Measurements from ENCODE around the gene TMEM191C. TPM values are rescaled to one million over a fixed set of nuclear protein-coding genes. Genes with fewer than 3 reads are reported as not detected.
"Not testable (repeated sequence)": the region's sequence is repeated elsewhere in the genome, so short reads cannot be mapped to it uniquely, and the experiment has no call there.

Gene TMEM191C
- 10 to 100 TPM in 1 of 4 donors, 1 to 10 TPM in 3; 5.6 to 15.0 (median 6.4) TPM for total RNA-seq

DNA sequence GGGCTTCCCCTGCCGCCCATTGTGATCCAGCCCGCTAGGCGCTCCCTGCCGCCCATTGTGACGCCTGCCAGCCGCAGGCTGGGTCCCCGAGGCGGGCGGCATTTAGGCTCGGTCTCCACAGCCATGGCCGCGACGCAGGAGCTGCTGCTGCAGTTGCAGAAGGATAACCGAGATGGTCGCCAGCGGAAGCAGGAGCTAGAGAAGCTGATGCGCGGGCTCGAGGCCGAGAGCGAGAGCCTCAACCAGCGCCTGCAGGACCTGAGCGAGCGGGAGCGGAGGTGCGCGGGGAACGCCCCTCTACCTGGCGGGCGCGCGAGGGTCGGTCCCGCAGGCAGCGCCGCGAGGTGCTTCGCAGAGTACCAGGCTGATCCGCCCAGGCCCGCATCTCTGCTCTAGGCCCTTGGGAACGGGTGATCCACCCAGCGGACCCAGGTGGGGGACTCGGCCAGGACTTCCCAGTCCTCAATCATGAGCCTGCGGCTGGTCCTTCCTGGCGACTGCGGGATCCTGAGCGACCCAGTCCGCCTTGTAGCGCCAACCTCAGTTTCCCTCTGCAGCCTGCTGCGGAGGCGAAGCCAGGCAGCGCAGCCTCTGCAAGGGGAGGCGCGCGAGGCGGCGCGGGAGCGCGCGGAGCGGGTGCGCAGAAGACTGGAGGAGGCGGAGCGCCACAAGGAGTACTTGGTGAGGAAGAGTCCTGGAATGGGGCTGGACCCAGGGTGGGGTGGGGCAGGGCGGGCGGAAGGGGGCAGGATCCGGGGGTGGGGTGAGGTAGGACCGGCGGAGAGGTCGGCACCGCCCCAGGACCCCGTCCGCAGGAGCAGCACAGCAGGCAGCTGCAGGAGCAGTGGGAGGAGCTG is at the start of gene TMEM191C:
Gene TMEM191C (plus strand): TSS at position 51 of the 857 bp plus-strand sequence. CDS start 73 bp downstream, at position 124.
- peak within 1 kb of the TSS in 3 of 4 donors; percentile 27 to 50 (median 32) for H3K4me3 ChIP-seq
- H3K4me1 ChIP-seq; H3K27me3 ChIP-seq; H3K9me3 ChIP-seq; DNase-seq; H3K36me3 ChIP-seq; in situ Hi-C loops (cut with MboI; ENCODE audit: low pct_ligation_motif_present in 1 of 4, low pct_unique_long_range_greater_than_20kb in 1 of 4, low sequenced_read_pairs in 3 of 4); intact Hi-C loops (cut with DNase I; ENCODE audit: low total_unique reads): not testable (repeated sequence)
- peak within 1 kb of the TSS; percentile 73 to 84 (median 79) for H3K27ac ChIP-seq
- WGBS, 2 donors (ENCODE audit: low coverage in 1 of 2): no CpG with 5 or more reads among the region's 74 CpGs

DNA sequence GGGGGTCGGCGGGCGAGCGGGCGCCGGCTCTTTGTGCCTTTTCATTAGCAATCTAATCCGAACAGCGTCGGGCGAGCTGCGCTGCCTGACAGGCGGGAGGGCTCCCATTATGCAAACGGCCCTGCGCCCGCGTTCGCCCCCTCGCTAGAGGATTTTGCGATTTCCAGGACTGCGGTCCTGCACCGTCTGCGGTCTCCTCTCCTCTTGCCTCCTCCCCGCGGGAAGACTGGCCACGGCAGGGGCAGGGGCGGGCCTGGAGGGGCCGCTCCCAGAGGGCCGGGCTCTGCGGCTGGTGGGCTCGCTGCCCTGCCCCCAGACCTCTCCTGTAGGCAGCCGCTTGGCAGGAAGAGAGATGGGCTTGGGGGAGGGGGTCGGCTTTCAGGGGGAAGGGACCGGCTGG is 49.3 kb upstream of the TMEM191C start:
- H3K4me1 ChIP-seq; H3K36me3 ChIP-seq; in situ Hi-C loops (cut with MboI; ENCODE audit: low pct_ligation_motif_present in 1 of 4, low pct_unique_long_range_greater_than_20kb in 1 of 4, low sequenced_read_pairs in 3 of 4); H3K9me3 ChIP-seq; DNase-seq; H3K27me3 ChIP-seq; intact Hi-C loops (cut with DNase I; ENCODE audit: low total_unique reads): not testable (repeated sequence)
- H3K4me3 ChIP-seq: peak overlapping the region in 3 of 4 donors; percentile 40 to 58 (median 42)
- H3K27ac ChIP-seq: peak overlapping the region; percentile 66 to 80 (median 68)
- no CpG with 5 or more reads among the region's 33 CpGs for WGBS, 2 donors (ENCODE audit: low coverage in 1 of 2)

- 67% methylated on average over 3 to 5 of the region's 15 CpGs for WGBS, 2 donors (ENCODE audit: low coverage in 1 of 2)
- H3K9me3 ChIP-seq; H3K4me3 ChIP-seq; H3K27me3 ChIP-seq; H3K4me1 ChIP-seq; intact Hi-C loops (cut with DNase I; ENCODE audit: low total_unique reads); H3K36me3 ChIP-seq; DNase-seq; in situ Hi-C loops (cut with MboI; ENCODE audit: low pct_ligation_motif_present in 1 of 4, low pct_unique_long_range_greater_than_20kb in 1 of 4, low sequenced_read_pairs in 3 of 4): not testable (repeated sequence)
- H3K27ac ChIP-seq: peak overlapping the region in 2 of 4 donors; percentile 67 to 76
Observed at GRCh38 chr22:21418974-21419638, 48.1 kb upstream of the TMEM191C start.

- DNase-seq; H3K9me3 ChIP-seq; in situ Hi-C loops (cut with MboI; ENCODE audit: low pct_ligation_motif_present in 1 of 4, low pct_unique_long_range_greater_than_20kb in 1 of 4, low sequenced_read_pairs in 3 of 4); H3K36me3 ChIP-seq; H3K4me1 ChIP-seq; H3K27me3 ChIP-seq; H3K4me3 ChIP-seq; intact Hi-C loops (cut with DNase I; ENCODE audit: low total_unique reads): not testable (repeated sequence)
- WGBS, 2 donors (ENCODE audit: low coverage in 1 of 2): 20% methylated on average over 2 of the region's 19 CpGs; no CpG with 5 or more reads in 1 of the 2 donors
- peak overlapping the region in 2 of 4 donors; percentile 39 to 67 for H3K27ac ChIP-seq
Observed at GRCh38 chr22:21420180-21420763, 46.9 kb upstream of the TMEM191C start.

GRCh38 chr22:21424084-21424709 is 43.0 kb upstream of the TMEM191C start:
- DNase-seq; H3K4me3 ChIP-seq; intact Hi-C loops (cut with DNase I; ENCODE audit: low total_unique reads); H3K9me3 ChIP-seq; H3K4me1 ChIP-seq; in situ Hi-C loops (cut with MboI; ENCODE audit: low pct_ligation_motif_present in 1 of 4, low pct_unique_long_range_greater_than_20kb in 1 of 4, low sequenced_read_pairs in 3 of 4); H3K36me3 ChIP-seq; H3K27me3 ChIP-seq; H3K27ac ChIP-seq: not testable (repeated sequence)
- WGBS, 2 donors (ENCODE audit: low coverage in 1 of 2): no CpG with 5 or more reads among the region's 12 CpGs

- H3K4me1 ChIP-seq; H3K36me3 ChIP-seq; H3K27ac ChIP-seq; H3K4me3 ChIP-seq; H3K27me3 ChIP-seq; DNase-seq; H3K9me3 ChIP-seq; intact Hi-C loops (cut with DNase I; ENCODE audit: low total_unique reads); in situ Hi-C loops (cut with MboI; ENCODE audit: low pct_ligation_motif_present in 1 of 4, low pct_unique_long_range_greater_than_20kb in 1 of 4, low sequenced_read_pairs in 3 of 4): not testable (repeated sequence)
- WGBS, 2 donors (ENCODE audit: low coverage in 1 of 2): no CpG with 5 or more reads among the region's 15 CpGs
Observed at GRCh38 chr22:21434378-21435233, 32.6 kb upstream of the TMEM191C start.

DNA sequence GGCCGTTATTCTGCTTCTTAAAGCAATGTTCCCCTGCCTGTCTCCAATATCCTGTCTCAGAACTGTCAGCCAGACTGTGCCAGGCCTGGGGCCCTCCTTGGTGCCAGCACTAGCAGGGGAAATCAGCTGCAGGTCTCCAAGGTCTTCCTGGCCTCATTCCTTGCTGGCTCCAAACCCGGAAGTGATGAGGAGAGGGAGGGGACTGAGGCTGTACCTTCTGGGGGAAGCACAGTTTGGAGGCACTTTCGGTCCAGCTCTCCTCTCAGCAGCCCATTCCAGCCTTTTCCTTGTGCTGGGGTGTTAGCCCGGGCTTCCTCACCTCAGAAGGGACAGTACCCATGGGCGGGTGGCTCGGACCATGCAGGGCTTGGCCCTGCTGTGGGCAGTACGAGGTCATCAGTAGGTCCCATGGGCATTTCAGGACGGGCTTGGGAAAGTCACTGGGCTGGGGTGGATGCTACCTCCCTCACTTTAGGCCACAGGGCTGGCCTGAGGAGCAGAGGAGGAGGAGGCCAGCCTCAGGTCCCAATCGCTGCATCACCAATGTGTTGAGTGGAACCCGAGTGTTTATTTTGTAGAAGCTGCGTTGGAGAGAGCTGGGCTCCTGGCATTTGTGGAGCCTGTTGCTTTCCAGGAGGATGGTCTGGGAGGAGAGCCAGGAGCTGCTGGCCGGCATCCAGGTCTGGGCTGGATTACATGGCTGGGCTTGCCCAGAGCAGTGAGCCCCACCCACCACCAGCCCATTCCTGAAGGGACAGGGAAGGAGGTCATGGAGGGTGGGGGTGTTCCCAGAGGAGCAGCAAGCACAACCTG is 31.0 kb upstream of the TMEM191C start:
- no CpG with 5 or more reads among the region's 12 CpGs for WGBS, 2 donors (ENCODE audit: low coverage in 1 of 2)
- intact Hi-C loops (cut with DNase I; ENCODE audit: low total_unique reads); in situ Hi-C loops (cut with MboI; ENCODE audit: low pct_ligation_motif_present in 1 of 4, low pct_unique_long_range_greater_than_20kb in 1 of 4, low sequenced_read_pairs in 3 of 4); H3K4me3 ChIP-seq; DNase-seq; H3K4me1 ChIP-seq; H3K9me3 ChIP-seq; H3K27me3 ChIP-seq; H3K36me3 ChIP-seq: not testable (repeated sequence)
- H3K27ac ChIP-seq: peak overlapping the region in 3 of 4 donors; percentile 66 to 74 (median 67)

DNA sequence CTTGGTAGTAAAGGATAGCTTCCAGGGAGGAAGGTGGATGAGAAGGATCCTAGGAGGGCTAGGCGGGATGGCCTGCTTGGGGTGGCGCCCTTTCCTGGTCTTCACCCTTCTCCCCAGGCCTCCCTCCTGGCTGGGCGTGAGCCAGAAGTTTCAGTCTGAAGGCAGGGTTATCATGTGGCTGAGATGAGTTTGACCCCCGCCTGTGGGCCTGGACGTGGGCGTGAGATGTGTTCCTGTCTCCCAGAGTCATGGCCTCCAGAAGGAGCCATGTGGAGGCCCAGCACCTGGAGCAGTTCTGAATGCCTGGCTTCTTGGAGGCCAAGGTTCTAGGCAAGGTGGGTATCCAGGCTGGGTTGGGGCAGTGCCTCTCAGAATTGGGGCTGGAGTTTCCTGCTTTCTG is 29.2 kb upstream of the TMEM191C start:
- DNase-seq; H3K4me3 ChIP-seq; H3K36me3 ChIP-seq; H3K27ac ChIP-seq; intact Hi-C loops (cut with DNase I; ENCODE audit: low total_unique reads); H3K9me3 ChIP-seq; H3K4me1 ChIP-seq; in situ Hi-C loops (cut with MboI; ENCODE audit: low pct_ligation_motif_present in 1 of 4, low pct_unique_long_range_greater_than_20kb in 1 of 4, low sequenced_read_pairs in 3 of 4); H3K27me3 ChIP-seq: not testable (repeated sequence)
- 93% methylated on average over 4 of the region's 6 CpGs; no CpG with 5 or more reads in 1 of the 2 donors for WGBS, 2 donors (ENCODE audit: low coverage in 1 of 2)

- no CpG with 5 or more reads among the region's 10 CpGs for WGBS, 2 donors (ENCODE audit: low coverage in 1 of 2)
- H3K9me3 ChIP-seq; H3K4me3 ChIP-seq; H3K27me3 ChIP-seq; H3K4me1 ChIP-seq; intact Hi-C loops (cut with DNase I; ENCODE audit: low total_unique reads); H3K36me3 ChIP-seq; H3K27ac ChIP-seq; in situ Hi-C loops (cut with MboI; ENCODE audit: low pct_ligation_motif_present in 1 of 4, low pct_unique_long_range_greater_than_20kb in 1 of 4, low sequenced_read_pairs in 3 of 4); DNase-seq: not testable (repeated sequence)
Observed at GRCh38 chr22:21440018-21440636, 27.1 kb upstream of the TMEM191C start.
